NB4 (cell line): ENCODE results near the gene PDGFA.

Experiments used
- DNase-seq: peaks from one replicate; pipeline ENCODE4 v3.0.0; 2010; ENCODE audit warnings: low read depth
- H3K4me3 ChIP-seq: one replicate; pipeline ENCODE4 v1.5.1; 2011; ENCODE audit warnings: mild to moderate bottlenecking, low read depth, low read length, moderate library complexity
- MAX ChIP-seq: IDR thresholded peaks from 2 replicates; pipeline ENCODE4 v1.6.1; 2011; ENCODE audit warnings: low read depth, low read length
- MYC ChIP-seq: IDR thresholded peaks from 2 replicates; pipeline ENCODE4 v1.6.1; 2011; ENCODE audit warnings: low read depth, low read length
- POLR2A ChIP-seq: IDR thresholded peaks from 2 replicates; pipeline ENCODE4 v1.6.1; 2011; ENCODE audit warnings: mild to moderate bottlenecking; ENCODE audit not compliant: insufficient read length; ENCODE audit errors: extremely low read depth
- TF ChIP-seq, protein P1 (sequence below): IDR thresholded peaks from one replicate; pipeline ENCODE4 v1.5.1; 2012; ENCODE audit warnings: low read depth, low read length

Gene PDGFA

GRCh38 chr7:548401-548800 is 28.8 kb upstream of the PDGFA start:
- TF ChIP-seq MYC (no peak), MAX (no peak), POLR2A (no peak)
- TF ChIP-seq, protein P1, sequence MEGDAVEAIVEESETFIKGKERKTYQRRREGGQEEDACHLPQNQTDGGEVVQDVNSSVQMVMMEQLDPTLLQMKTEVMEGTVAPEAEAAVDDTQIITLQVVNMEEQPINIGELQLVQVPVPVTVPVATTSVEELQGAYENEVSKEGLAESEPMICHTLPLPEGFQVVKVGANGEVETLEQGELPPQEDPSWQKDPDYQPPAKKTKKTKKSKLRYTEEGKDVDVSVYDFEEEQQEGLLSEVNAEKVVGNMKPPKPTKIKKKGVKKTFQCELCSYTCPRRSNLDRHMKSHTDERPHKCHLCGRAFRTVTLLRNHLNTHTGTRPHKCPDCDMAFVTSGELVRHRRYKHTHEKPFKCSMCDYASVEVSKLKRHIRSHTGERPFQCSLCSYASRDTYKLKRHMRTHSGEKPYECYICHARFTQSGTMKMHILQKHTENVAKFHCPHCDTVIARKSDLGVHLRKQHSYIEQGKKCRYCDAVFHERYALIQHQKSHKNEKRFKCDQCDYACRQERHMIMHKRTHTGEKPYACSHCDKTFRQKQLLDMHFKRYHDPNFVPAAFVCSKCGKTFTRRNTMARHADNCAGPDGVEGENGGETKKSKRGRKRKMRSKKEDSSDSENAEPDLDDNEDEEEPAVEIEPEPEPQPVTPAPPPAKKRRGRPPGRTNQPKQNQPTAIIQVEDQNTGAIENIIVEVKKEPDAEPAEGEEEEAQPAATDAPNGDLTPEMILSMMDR, result no peak
- H3K4me3 ChIP-seq, result no peak overlapping the region
- DNase-seq, result no peak

DNA sequence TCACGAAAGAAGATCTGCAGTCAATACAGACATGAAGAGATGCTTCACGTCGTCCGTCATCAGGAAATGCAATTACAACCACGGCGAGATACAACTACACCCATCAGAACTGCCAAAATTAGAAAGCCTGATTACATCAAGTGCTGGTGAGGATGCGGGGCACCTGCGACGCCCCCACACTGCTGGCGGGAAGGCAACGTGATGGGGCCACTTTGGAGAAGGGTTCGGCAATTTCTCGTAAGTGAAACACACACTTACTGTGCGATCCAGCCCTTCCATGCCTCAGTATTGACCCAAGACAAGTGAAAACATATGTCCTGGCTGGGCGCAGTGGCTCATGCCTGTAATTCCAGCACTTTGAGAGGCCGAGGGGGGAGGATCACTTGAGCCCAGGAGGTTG is 25.8 kb upstream of the PDGFA start:
- TF ChIP-seq MAX (no peak), POLR2A (no peak), MYC (no peak)
- TF ChIP-seq, protein P1, result no peak
- DNase-seq, result no peak
- H3K4me3 ChIP-seq, result no peak overlapping the region

DNA sequence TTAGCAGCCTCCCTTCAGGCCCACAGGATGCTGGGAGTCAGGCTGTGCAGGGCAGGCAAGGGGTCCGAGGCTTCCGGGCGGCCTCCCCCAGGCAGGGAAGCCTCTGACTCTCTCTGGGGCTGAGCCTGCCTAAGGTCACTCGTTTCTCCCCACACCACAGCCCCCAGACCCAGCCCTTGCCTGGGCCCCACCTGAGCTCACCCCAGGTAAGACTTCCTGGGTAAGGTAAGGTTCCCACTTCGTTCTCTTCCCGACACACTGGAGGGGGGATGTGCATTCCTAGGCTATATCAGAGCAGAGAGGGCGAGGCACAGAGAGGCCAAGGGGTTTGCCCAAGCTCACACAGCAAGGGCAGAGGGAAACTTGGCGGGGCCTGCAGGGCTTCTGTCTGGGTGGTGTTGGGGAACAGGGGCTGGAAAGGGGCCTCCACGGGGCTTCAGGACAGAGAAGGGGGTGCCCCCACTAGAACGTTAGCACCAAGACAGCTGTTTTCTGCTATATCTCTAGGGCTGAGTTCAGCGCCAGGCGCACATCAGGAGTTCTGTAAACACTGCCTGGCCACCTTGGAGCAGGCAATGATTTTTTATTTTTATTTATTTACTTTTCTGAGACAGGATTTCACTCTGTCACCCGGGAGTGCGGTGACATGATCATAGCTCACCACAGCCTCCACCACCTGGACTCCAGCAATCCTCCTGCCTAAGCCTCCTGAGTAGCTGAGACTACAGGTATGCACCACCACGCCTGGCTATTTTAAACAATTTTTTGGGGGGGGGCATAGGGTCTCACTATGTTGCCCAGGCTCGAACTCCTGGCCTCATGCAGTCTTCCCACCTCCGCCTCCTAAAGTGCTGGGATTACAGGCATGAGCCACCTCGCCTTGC is 24.9 kb upstream of the PDGFA start:
- TF ChIP-seq, protein P1, result no peak
- TF ChIP-seq POLR2A, result no peak
- TF ChIP-seq MAX, result no peak
- no peak for TF ChIP-seq MYC
- DNase-seq, result no peak
- no peak overlapping the region for H3K4me3 ChIP-seq

- H3K4me3 ChIP-seq, result no peak overlapping the region
- TF ChIP-seq MAX (no peak), POLR2A (no peak)
- no peak for DNase-seq
Measured at GRCh38 chr7:543501-544337, 24.1 kb upstream of the PDGFA start.

GRCh38 chr7:542713-543500 is 23.3 kb upstream of the PDGFA start:
- DNase-seq, result peak; percentile 88
- TF ChIP-seq MYC (no peak), MAX (peak; percentile 33; the same call in 1 of the 2 replicates)
- H3K4me3 ChIP-seq, result no peak overlapping the region

- no peak overlapping the region for H3K4me3 ChIP-seq
- TF ChIP-seq MAX (no peak), MYC (no peak), POLR2A (no peak)
- TF ChIP-seq, protein P1, result no peak
- no peak for DNase-seq
Measured at GRCh38 chr7:542131-542712, 22.6 kb upstream of the PDGFA start.
